ENCODE data around the gene AGTRAP. TPM values are rescaled to one million over a fixed set of nuclear protein-coding genes. Genes with fewer than 3 reads are reported as not detected.
A peak's percentile ranks its signal among the peaks of the same experiment; 100 is the strongest.

The AGTRAP gene
- polyA plus RNA-seq, 3 donors from 2014 or later: 319 to 591 (median 324) TPM

- DNase-seq: no peak
- Mint-ChIP-seq H3K4me3 (no peak overlapping the region), H3K4me1 (peaks cover 0 to 3% of the 10 kb centered on the region in 2 donors), H3K27me3 (ENCODE audit: low read depth in 3 of 3) (peaks cover 0 to 1% (median 0%) of the 10 kb centered on the region in 3 donors), H3K36me3 (peaks cover 6 to 20% (median 7%) of the 10 kb centered on the region in 3 donors), H3K27ac (peak overlapping the region in 3 of 6 donors; percentile 4 to 68 (median 9)), H3K9me3 (no peaks in the 10 kb centered on the region)
Observed at GRCh38 chr1:11790101-11790879, 54.4 kb downstream of the AGTRAP start.

- peaks cover 0 to 1% (median 0%) of the 10 kb centered on the region in 3 donors for H3K27me3 Mint-ChIP-seq (ENCODE audit: low read depth in 3 of 3)
- peaks cover 11 to 26% (median 11%) of the 10 kb centered on the region in 3 donors for H3K36me3 Mint-ChIP-seq
- no peaks in the 10 kb centered on the region for H3K4me1 Mint-ChIP-seq
- H3K27ac Mint-ChIP-seq: peak overlapping the region in 4 of 6 donors; percentile 24 to 74 (median 46)
- no peak for DNase-seq
- H3K9me3 Mint-ChIP-seq: no peaks in the 10 kb centered on the region
- no peak overlapping the region for H3K4me3 Mint-ChIP-seq
Observed at GRCh38 chr1:11790880-11791715, 55.2 kb downstream of the AGTRAP start.

DNA sequence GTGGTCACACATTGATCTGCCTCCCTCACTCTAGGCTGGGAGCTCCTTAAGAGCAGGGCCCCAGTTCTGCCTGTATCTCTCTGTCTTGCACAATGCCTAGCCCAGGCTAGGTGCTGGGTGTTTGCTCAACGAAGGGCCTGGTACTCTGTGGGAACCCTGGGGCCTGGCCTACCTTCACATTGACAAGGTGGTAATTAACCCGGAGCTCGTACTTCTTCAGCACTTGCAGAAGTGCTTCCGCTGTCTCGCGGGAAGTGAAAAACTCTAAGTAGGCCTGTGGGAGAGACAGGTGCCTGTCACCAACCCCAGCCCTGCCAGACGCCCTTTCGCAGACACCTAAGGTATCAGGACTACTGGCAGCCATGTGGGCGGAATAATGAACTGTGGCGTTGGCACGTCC lies 56.2 kb downstream of the AGTRAP start:
- no peak overlapping the region for H3K4me3 Mint-ChIP-seq
- no peaks in the 10 kb centered on the region for H3K4me1 Mint-ChIP-seq
- no peak for DNase-seq
- peak overlapping the region in 4 of 6 donors; percentile 47 to 77 (median 68) for H3K27ac Mint-ChIP-seq
- H3K27me3 Mint-ChIP-seq (ENCODE audit: low read depth in 3 of 3): peaks cover 0 to 1% (median 0%) of the 10 kb centered on the region in 3 donors
- no peaks in the 10 kb centered on the region for H3K9me3 Mint-ChIP-seq
- peaks cover 11 to 26% (median 11%) of the 10 kb centered on the region in 3 donors for H3K36me3 Mint-ChIP-seq

DNA sequence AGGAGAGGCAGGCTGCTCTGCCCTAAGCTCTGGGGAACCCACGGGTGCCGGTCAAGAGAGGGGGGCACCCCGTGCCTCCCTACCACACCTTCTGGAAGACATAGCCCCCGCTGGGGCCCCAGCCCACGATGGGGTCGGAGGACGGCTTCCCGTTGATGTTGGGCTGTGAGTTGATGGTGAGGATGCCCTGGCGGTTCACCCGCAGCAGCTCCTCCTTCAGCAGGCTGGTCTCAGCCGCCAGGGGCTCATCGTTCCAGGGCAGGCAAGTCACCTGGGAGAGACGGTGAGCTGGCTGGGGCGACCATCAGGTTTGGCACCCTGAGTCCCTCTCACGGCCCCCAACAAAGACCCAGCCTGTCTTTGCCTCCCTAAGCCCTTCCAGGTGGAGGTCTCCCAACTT lies 57.9 kb downstream of the AGTRAP start:
- Mint-ChIP-seq H3K36me3 (peaks cover 11 to 26% (median 11%) of the 10 kb centered on the region in 3 donors), H3K27me3 (ENCODE audit: low read depth in 3 of 3) (peaks cover 0 to 1% (median 0%) of the 10 kb centered on the region in 3 donors), H3K27ac (no peak overlapping the region), H3K9me3 (no peaks in the 10 kb centered on the region), H3K4me3 (no peak overlapping the region), H3K4me1 (no peaks in the 10 kb centered on the region)
- no peak for DNase-seq

- Mint-ChIP-seq H3K4me3 (no peak overlapping the region), H3K27ac (no peak overlapping the region), H3K9me3 (no peaks in the 10 kb centered on the region), H3K4me1 (no peaks in the 10 kb centered on the region), H3K36me3 (peaks cover 11 to 26% (median 11%) of the 10 kb centered on the region in 3 donors), H3K27me3 (ENCODE audit: low read depth in 3 of 3) (peaks cover 0 to 1% (median 0%) of the 10 kb centered on the region in 3 donors)
- no peak for DNase-seq
Observed at GRCh38 chr1:11794446-11795237, 58.7 kb downstream of the AGTRAP start.

GRCh38 chr1:11795238-11795890 lies 59.4 kb downstream of the AGTRAP start:
- Mint-ChIP-seq H3K27ac (no peak overlapping the region), H3K4me1 (peaks cover 0 to 2% of the 10 kb centered on the region in 2 donors), H3K36me3 (peaks cover 11 to 30% (median 11%) of the 10 kb centered on the region in 3 donors), H3K9me3 (no peaks in the 10 kb centered on the region), H3K27me3 (ENCODE audit: low read depth in 3 of 3) (peaks cover 0 to 1% (median 0%) of the 10 kb centered on the region in 3 donors), H3K4me3 (no peak overlapping the region)
- no peak for DNase-seq

DNA sequence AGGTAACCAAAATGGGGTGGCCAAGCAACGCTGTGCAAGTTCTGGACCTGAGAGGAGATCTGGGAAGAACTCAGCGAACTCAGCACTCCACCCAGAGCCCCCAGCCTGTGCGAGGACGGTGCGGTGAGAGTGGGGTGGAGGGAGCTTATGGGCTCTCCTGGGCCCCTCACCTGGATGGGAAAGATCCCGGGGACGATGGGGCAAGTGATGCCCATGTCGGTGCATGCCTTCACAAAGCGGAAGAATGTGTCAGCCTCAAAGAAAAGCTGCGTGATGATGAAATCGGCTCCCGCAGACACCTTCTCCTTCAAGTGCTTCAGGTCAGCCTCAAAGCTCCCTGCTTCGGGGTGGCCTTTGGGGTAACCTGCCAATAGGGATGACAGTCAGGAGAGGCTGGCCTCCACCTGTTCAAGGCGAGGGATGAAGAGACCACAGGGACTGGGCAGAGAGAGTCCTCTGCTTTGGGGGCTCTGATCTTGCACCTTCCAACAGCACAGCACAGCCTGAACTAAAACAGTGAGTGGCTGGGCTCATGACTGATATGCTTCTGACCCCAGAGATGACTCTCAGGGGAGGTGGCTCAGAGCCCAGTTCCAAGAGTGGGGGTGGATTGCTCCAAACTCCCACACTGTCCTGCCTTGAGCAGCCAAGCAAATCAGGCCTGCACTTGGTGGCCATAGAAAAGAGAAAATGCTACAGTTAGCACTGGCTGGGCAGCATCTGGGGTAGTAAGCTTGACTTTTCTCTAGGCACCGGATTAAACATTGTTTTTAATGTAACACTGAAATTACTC lies 60.3 kb downstream of the AGTRAP start:
- Mint-ChIP-seq H3K9me3 (no peaks in the 10 kb centered on the region), H3K4me1 (peaks cover 3 to 8% of the 10 kb centered on the region in 2 donors), H3K27me3 (ENCODE audit: low read depth in 3 of 3) (peaks cover 0 to 1% (median 0%) of the 10 kb centered on the region in 3 donors), H3K4me3 (no peak overlapping the region), H3K27ac (no peak overlapping the region), H3K36me3 (peaks cover 11 to 31% (median 11%) of the 10 kb centered on the region in 3 donors)
- no peak for DNase-seq

- Mint-ChIP-seq H3K9me3 (no peaks in the 10 kb centered on the region), H3K4me1 (peaks cover 17 to 22% of the 10 kb centered on the region in 2 donors), H3K27ac (no peak overlapping the region), H3K27me3 (ENCODE audit: low read depth in 3 of 3) (peaks cover 0 to under 1% (median 0%) of the 10 kb centered on the region in 3 donors), H3K36me3 (peaks cover 5 to 26% (median 6%) of the 10 kb centered on the region in 3 donors), H3K4me3 (no peak overlapping the region)
- DNase-seq: no peak
Observed at GRCh38 chr1:11797525-11798216, 61.7 kb downstream of the AGTRAP start.

GRCh38 chr1:11799099-11799498 lies 63.2 kb downstream of the AGTRAP start:
- Mint-ChIP-seq H3K4me1 (peaks cover 32 to 37% of the 10 kb centered on the region in 2 donors), H3K27ac (no peak overlapping the region), H3K36me3 (peaks cover 5 to 26% (median 6%) of the 10 kb centered on the region in 3 donors), H3K4me3 (no peak overlapping the region), H3K27me3 (ENCODE audit: low read depth in 3 of 3) (peaks cover 0 to 4% (median 1%) of the 10 kb centered on the region in 3 donors), H3K9me3 (no peaks in the 10 kb centered on the region)
- DNase-seq: no peak

GRCh38 chr1:11799896-11800295 lies 64.0 kb downstream of the AGTRAP start:
- no peak overlapping the region for H3K4me3 Mint-ChIP-seq
- H3K4me1 Mint-ChIP-seq: peaks cover 40 to 44% of the 10 kb centered on the region in 2 donors
- DNase-seq: no peak
- peaks cover 5 to 21% (median 6%) of the 10 kb centered on the region in 3 donors for H3K36me3 Mint-ChIP-seq
- no peaks in the 10 kb centered on the region for H3K9me3 Mint-ChIP-seq
- peaks cover 0 to 6% (median 1%) of the 10 kb centered on the region in 3 donors for H3K27me3 Mint-ChIP-seq (ENCODE audit: low read depth in 3 of 3)
- H3K27ac Mint-ChIP-seq: peak overlapping the region in 1 of 6 donors; percentile 13

- Mint-ChIP-seq H3K4me3 (no peak overlapping the region), H3K36me3 (peaks cover 3 to 18% (median 4%) of the 10 kb centered on the region in 3 donors), H3K4me1 (peaks cover 41 to 48% of the 10 kb centered on the region in 2 donors), H3K27me3 (ENCODE audit: low read depth in 3 of 3) (peaks cover 0 to 6% (median 1%) of the 10 kb centered on the region in 3 donors), H3K9me3 (no peaks in the 10 kb centered on the region), H3K27ac (peak overlapping the region in 1 of 6 donors; percentile 13)
- no peak for DNase-seq
Observed at GRCh38 chr1:11800391-11800755, 64.4 kb downstream of the AGTRAP start.

Data from immature natural killer cell (primary cell).